Muscle layer of duodenum (tissue), 2 donors: ENCODE results near the gene POGLUT2.
"Not testable (repeated sequence)": the region's sequence is repeated elsewhere in the genome, so short reads cannot be mapped to it uniquely, and the experiment has no call there.

Experiments used
- H3K27ac ChIP-seq: one replicate; pipeline ENCODE4 v1.7.0; 2013; ENCODE audit warnings: mild to moderate bottlenecking, low read length
- H3K27me3 ChIP-seq: one replicate; pipeline ENCODE4 v1.7.0; 2013; ENCODE audit warnings: low read depth, mild to moderate bottlenecking, control low read depth, low read length
- H3K36me3 ChIP-seq, 2 donors: one replicate each; pipeline ENCODE4 v1.7.0; 2013; ENCODE audit warnings: low read length in 2 of 2, control low read depth in 1 of 2, mild to moderate bottlenecking in 1 of 2; ENCODE audit not compliant: insufficient read depth in 2 of 2, control insufficient read depth in 1 of 2
- H3K4me1 ChIP-seq, 2 donors: one replicate each; pipeline ENCODE4 v1.7.0; 2013; ENCODE audit warnings: low read length in 2 of 2, mild to moderate bottlenecking in 2 of 2, control low read depth in 1 of 2, moderate library complexity in 1 of 2; ENCODE audit not compliant: insufficient read depth in 2 of 2, control insufficient read depth in 1 of 2
- H3K4me3 ChIP-seq, 2 donors: one replicate each; pipeline ENCODE4 v1.7.0; 2013; ENCODE audit warnings: low read length in 2 of 2, low read depth in 1 of 2, mild to moderate bottlenecking in 1 of 2
- H3K9me3 ChIP-seq, 2 donors: one replicate each; pipeline ENCODE4 v1.7.0; 2013; ENCODE audit warnings: low read length in 2 of 2, control low read depth in 1 of 2, mild to moderate bottlenecking in 1 of 2; ENCODE audit not compliant: control insufficient read depth in 1 of 2
- donor health status: healthy.

POGLUT2 gene

DNA sequence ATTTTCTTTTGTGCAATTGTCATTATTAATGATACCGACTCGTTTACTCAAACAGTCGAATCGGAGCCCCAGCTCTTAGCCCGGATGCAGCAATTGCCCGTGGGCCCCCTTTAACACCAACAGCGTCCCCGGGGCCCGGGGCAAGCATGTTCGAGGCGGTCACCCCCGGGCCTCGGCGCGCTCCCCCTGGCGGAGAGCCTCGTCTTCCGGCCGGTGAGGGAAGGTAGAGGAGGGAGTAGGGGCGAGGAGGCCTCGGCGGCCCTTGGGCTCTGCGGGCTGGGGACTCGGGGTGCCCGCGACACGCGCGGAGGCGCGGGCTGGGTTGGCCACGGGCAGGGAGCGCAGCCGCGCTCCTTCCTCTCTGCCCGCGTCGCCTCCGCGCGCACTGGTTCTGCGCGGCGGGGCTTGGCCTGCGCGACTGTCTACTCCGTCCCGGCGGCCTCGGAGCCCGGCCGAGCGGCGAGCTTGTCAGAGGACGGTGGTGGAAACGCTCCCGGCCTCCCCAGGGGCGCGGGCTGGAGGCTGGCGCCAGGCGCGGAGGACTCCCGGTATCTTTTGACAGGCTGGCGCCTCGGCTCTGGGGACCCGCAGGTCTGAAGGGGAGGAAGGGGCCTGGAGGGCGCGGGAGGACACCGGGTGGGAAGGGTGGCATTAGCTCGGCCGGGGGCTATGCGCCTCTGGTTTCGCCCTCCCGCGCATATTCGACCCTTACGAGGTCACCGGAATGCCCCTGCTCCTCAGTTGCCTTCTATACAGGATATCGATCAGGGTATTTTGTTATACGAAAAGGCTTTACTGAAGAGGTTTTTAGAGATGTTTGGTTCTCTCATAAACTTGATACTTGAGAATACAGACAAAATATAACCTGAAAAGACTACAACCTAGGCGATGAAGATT, 1.6 kb upstream of the POGLUT2 start:
- Histone ChIP-seq H3K4me3 (peak overlapping the region; percentile 83 to 99), H3K4me1 (peaks cover 3 to 10% of the 10 kb centered on the region in 2 donors), H3K27ac (peak overlapping the region; percentile 60), H3K36me3 (no peaks in the 10 kb centered on the region), H3K9me3 (no peaks in the 10 kb centered on the region), H3K27me3 (no peaks in the 10 kb centered on the region)

- H3K4me1 ChIP-seq, result peaks cover 3 to 10% of the 10 kb centered on the region in 2 donors
- H3K9me3 ChIP-seq, result no peaks in the 10 kb centered on the region
- H3K27me3 ChIP-seq, result no peaks in the 10 kb centered on the region
- H3K27ac ChIP-seq, result peak overlapping the region; percentile 23
- H3K36me3 ChIP-seq, result no peaks in the 10 kb centered on the region
- peak overlapping the region; percentile 83 to 99 for H3K4me3 ChIP-seq
Measured at GRCh38 chr13:102799426-102800144, 809 bp upstream of the POGLUT2 start.

- H3K27ac ChIP-seq, result no peak overlapping the region
- peaks cover 0 to 7% of the 10 kb centered on the region in 2 donors for H3K4me1 ChIP-seq
- H3K9me3 ChIP-seq, result no peaks in the 10 kb centered on the region
- H3K36me3 ChIP-seq, result peaks cover 0 to 35% of the 10 kb centered on the region in 2 donors
- no peaks in the 10 kb centered on the region for H3K27me3 ChIP-seq
- H3K4me3 ChIP-seq, result no peak overlapping the region
Measured at GRCh38 chr13:102793611-102794355, 5.0 kb downstream of the POGLUT2 start.

DNA sequence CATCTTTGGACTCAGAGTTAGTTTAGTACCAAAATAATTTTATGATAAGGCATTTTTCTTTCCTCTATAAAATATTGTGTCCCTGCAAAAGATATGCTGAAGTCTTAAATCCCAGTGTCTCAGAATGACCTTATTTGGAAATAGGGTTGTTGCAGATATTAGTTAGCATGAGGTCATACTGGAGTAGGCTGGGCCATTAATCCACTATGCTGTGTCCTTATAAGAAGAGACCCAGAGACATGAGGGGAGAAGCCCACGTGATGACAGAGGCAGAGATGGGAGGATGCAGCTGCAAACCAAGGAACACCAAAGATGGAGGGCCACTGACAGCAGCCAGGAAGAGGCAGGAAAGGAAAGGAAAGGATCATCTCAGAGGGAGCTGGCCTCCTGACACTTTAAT, 6.4 kb downstream of the POGLUT2 start:
- Histone ChIP-seq H3K27ac (no peak overlapping the region), H3K4me1 (no peaks in the 10 kb centered on the region), H3K4me3 (no peak overlapping the region), H3K36me3 (peaks cover 0 to 45% of the 10 kb centered on the region in 2 donors), H3K9me3 (no peaks in the 10 kb centered on the region), H3K27me3 (no peaks in the 10 kb centered on the region)

DNA sequence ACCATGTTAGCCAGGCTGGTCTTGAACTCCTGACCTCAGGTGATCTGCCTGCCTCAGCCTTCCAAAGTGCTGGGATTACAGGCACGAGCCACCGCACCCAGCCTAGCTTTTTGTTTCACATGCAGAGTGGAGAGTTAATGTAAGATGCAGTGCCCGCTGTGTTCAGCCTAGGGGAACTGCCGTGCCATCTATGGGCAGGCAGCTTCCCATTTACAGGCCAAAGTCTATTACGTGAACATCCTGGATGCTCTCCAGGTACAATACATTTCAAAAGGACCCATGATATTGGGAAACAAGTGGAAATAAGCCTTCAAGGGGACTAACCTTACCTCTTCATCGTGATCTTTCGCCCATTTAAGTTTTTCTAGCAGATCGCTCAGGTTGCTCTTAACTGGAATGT, 10.1 kb downstream of the POGLUT2 start:
- Histone ChIP-seq H3K9me3 (no peaks in the 10 kb centered on the region), H3K4me3 (no peak overlapping the region), H3K36me3 (peaks cover 3 to 61% of the 10 kb centered on the region in 2 donors), H3K4me1 (no peaks in the 10 kb centered on the region), H3K27me3 (no peaks in the 10 kb centered on the region), H3K27ac (no peak overlapping the region)

DNA sequence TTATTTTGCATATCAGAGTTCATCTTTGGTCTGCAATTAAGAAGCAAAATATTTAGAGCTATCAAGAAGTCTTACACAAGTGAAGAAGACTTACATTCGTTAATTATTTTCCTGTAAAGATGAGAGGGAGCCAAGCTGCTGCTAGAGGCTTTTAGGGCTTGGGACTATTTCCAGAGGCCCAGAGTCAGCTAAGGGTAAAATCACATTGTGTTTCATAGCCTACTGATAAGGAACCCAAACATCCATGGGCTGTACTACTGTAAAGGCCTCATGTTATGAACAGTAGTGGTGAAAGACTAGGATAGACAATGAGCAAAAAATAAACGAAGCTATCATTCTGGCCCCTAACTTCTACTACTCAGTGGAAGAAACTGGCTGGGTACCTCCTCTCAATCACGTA, 14.3 kb downstream of the POGLUT2 start:
- H3K27ac ChIP-seq, result no peak overlapping the region
- no peaks in the 10 kb centered on the region for H3K4me1 ChIP-seq
- H3K9me3 ChIP-seq, result no peaks in the 10 kb centered on the region
- H3K27me3 ChIP-seq, result no peaks in the 10 kb centered on the region
- no peak overlapping the region for H3K4me3 ChIP-seq
- H3K36me3 ChIP-seq, result peaks cover 3 to 30% of the 10 kb centered on the region in 2 donors

- H3K36me3 ChIP-seq, result peaks cover 3 to 13% of the 10 kb centered on the region in 2 donors
- no peaks in the 10 kb centered on the region for H3K4me1 ChIP-seq
- H3K9me3 ChIP-seq, result no peaks in the 10 kb centered on the region
- no peak overlapping the region for H3K4me3 ChIP-seq
- H3K27ac ChIP-seq, result no peak overlapping the region
- H3K27me3 ChIP-seq, result no peaks in the 10 kb centered on the region
Measured at GRCh38 chr13:102781591-102781990, 17.2 kb downstream of the POGLUT2 start.

DNA sequence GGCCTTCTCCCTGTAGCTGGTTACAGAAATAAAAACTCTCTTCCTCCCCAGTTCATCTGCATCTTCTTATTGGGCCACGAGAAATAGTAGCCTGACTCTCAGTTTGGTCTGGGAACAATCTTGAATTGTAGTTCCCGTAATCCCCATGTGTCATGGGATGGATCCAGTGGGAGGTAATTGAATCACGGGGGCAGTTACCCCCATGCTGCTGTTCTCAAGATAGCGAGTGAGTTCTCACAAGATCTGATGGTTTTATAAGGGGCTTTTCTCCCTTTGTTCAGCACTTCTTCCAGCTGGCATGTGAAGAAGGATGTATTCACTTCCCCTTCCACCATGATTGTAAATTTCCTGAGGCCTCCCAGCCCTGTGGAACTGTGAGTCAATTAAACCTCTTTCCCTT, 18.1 kb downstream of the POGLUT2 start:
- not testable (repeated sequence) for H3K36me3 ChIP-seq, H3K4me3 ChIP-seq, H3K27ac ChIP-seq, H3K27me3 ChIP-seq, H3K9me3 ChIP-seq, H3K4me1 ChIP-seq

DNA sequence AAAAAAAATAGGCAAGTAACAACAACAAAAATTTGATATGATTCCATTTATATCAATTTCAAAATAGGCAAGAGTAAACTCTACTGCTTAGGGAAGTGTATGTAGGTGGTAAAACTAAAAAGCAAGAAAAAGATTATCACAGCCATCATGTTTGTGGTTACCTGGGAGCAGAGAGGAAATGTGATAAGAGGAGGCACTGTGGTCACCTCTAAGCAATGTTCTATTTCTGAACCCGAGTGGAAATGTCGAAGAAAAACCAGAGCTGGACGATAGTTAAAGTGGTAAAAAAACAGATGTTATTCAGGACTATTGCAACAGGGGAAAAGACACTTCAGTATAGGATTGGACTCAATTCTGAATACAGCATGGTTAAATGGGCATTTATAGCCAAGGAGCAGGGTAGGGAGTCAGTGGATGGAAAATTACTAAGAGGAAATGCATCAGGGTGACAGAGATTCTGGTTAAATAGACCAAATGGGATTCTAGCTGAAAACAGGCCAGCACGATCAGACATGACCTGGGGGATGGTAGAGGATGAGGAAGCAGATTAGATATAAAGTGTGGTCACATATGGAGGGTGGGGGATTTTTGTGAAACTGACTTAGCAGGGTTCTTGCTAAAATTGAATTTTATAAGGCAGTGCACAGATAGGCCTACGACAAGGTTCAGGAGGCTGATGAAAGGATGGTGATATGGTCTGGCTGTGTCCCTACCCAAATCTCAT, 19.2 kb downstream of the POGLUT2 start:
- Histone ChIP-seq H3K4me1 (no peaks in the 10 kb centered on the region), H3K27me3 (no peaks in the 10 kb centered on the region), H3K27ac (no peak overlapping the region), H3K36me3 (peaks cover under 1 to 2% of the 10 kb centered on the region in 2 donors), H3K9me3 (no peaks in the 10 kb centered on the region), H3K4me3 (no peak overlapping the region)

GRCh38 chr13:102777736-102778135, 21.0 kb downstream of the POGLUT2 start:
- no peaks in the 10 kb centered on the region for H3K9me3 ChIP-seq
- no peak overlapping the region for H3K4me3 ChIP-seq
- peaks cover 0 to 6% of the 10 kb centered on the region in 2 donors for H3K4me1 ChIP-seq
- no peaks in the 10 kb centered on the region for H3K36me3 ChIP-seq
- H3K27me3 ChIP-seq, result no peaks in the 10 kb centered on the region
- no peak overlapping the region for H3K27ac ChIP-seq
